GM23248 (cell line): ENCODE results near the gene FRK. TPM values are rescaled to one million over a fixed set of nuclear protein-coding genes. Genes with fewer than 3 reads are reported as not detected.

Experiments
- DNase-seq: peaks from one replicate; pipeline ENCODE4 v3.0.0-alpha.2; 2015
- H2AFZ ChIP-seq: fragments of 200-600 bp; sonication (generic); 2 replicates; pipeline ENCODE4 v1.6.1; 2016; ENCODE audit warnings: antibody characterized with exemption
- H3F3A ChIP-seq: fragments of 200-600 bp; sonication (generic); 2 replicates; pipeline ENCODE4 v1.6.1; 2016; ENCODE audit warnings: mild to moderate bottlenecking, antibody characterized with exemption, mixed run types; ENCODE audit not compliant: insufficient read depth
- H3K27ac ChIP-seq: fragments of 200-600 bp; sonication (generic); 2 replicates; pipeline ENCODE4 v1.5.1; 2016; ENCODE audit warnings: mild to moderate bottlenecking
- H3K27me3 ChIP-seq: fragments of 200-600 bp; sonication (generic); replicated peaks from 2 replicates; pipeline ENCODE4 v1.6.1; 2016; ENCODE audit warnings: mild to moderate bottlenecking; ENCODE audit not compliant: insufficient read depth
- H3K36me3 ChIP-seq: fragments of 200-600 bp; sonication (generic); 2 replicates; pipeline ENCODE4 v1.6.1; 2016; ENCODE audit warnings: low read depth, mild to moderate bottlenecking
- H3K4me1 ChIP-seq: fragments of 200-600 bp; sonication (generic); 2 replicates; pipeline ENCODE4 v1.6.1; 2016; ENCODE audit warnings: mild to moderate bottlenecking; ENCODE audit not compliant: insufficient read depth
- H3K4me2 ChIP-seq: fragments of 200-600 bp; sonication (generic); one replicate; pipeline ENCODE4 v1.6.1; 2016; ENCODE audit warnings: mild to moderate bottlenecking; ENCODE audit not compliant: unreplicated experiment
- H3K4me3 ChIP-seq: fragments of 200-600 bp; sonication (generic); 2 replicates; pipeline ENCODE4 v1.5.1; 2016; ENCODE audit warnings: mild to moderate bottlenecking
- H3K79me2 ChIP-seq: fragments of 200-600 bp; sonication (generic); 2 replicates; pipeline ENCODE4 v1.6.1; 2016; ENCODE audit warnings: mild to moderate bottlenecking; ENCODE audit not compliant: insufficient read depth
- H3K9ac ChIP-seq: fragments of 200-600 bp; sonication (generic); 2 replicates; pipeline ENCODE4 v1.6.1; 2016; ENCODE audit warnings: mild to moderate bottlenecking
- H3K9me2 ChIP-seq: fragments of 200-600 bp; sonication (generic); 2 replicates; pipeline ENCODE4 v1.6.1; 2016; ENCODE audit warnings: mixed run types, mild to moderate bottlenecking, moderate library complexity; ENCODE audit not compliant: insufficient read depth
- H3K9me3 ChIP-seq: fragments of 200-600 bp; sonication (generic); one replicate; pipeline ENCODE4 v1.6.1; 2017; ENCODE audit warnings: low read depth
- H4K20me1 ChIP-seq: fragments of 200-600 bp; sonication (generic); 2 replicates; pipeline ENCODE4 v1.6.0; 2016; ENCODE audit not compliant: insufficient read depth
- EZH2 ChIP-seq: fragments of 200-600 bp; sonication (generic); IDR thresholded peaks from 2 replicates; pipeline ENCODE4 v1.6.1; 2018; ENCODE audit warnings: antibody characterized with exemption, mild to moderate bottlenecking; ENCODE audit not compliant: insufficient read depth, poor library complexity, severe bottlenecking
- EZH2phosphoT487 ChIP-seq: fragments of 200-600 bp; sonication (generic); IDR thresholded peaks from 2 replicates; pipeline ENCODE4 v1.6.1; 2018; ENCODE audit warnings: antibody characterized with exemption, moderate library complexity, mild to moderate bottlenecking, low read depth; ENCODE audit not compliant: insufficient read depth
- WGBS, 2 experiments: methylation state at CpG; one replicate each; pipeline ENCODE4 v1.1.6; 2015 to 2017; ENCODE audit warnings: low lambda C conversion rate in 2 of 2, low coverage in 1 of 2; ENCODE audit errors: missing lambda C conversion rate in 2 of 2; 5-methylcytosine and 5-hydroxymethylcytosine counted together
- in situ Hi-C: fragments of 300-500 bp; cut with MboI; formaldehyde crosslinking; loops from 2 replicates; pipeline ENCODE4 v1.15.0; 2020
- polyA plus RNA-seq: library from polyadenylated mRNA; unstranded; fragments of >200 nt; fragmentation: Nextera tagmentation; extraction: Ambion mirVana; gene quantifications from 2 replicates; pipeline ENCODE4 v1.2.1, GENCODE V29; 2016
- total RNA-seq: library from RNA; depleted of rRNA; stranded (reverse); fragments of >200 nt; shearing (Covaris generic); gene quantifications from 2 replicates; pipeline ENCODE4 v1.2.3, GENCODE V29; 2014

Gene FRK
- total and polyA plus RNA-seq, 2 experiments from 2014 or later, result 0.06 to 0.32 TPM

DNA sequence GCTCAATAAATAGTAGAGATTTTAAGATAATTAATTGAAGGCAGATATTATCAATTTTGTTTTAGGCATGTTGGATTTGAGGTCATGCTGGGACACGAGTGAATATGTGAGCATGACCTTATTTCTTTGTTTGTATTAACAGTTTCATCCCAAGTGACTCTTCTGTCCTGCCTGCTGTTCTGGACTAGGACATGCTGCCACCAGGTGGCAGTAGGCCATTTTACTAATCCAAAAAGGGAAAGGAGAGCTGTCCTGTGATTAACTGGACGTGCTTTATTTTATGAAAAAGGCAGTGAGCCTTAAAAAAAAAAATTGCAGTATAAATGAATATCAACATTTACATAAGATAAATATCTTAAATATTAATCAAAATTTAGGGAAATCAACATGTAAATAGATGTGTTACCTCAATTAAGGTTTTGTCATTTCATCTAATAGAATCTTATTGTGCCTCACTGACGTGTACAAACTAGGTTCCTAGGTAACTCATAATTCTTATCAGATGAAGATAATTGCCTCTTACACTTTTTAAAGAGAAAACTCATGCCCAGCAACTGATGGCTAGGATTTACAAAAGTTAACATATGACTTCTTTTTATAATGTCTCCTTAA is 49.8 kb downstream of the FRK start:
- Histone ChIP-seq H3K9ac (no peak overlapping the region), H3K27me3 (no peaks in the 10 kb centered on the region), H3K36me3 (no peaks in the 10 kb centered on the region), H2AFZ (no peak overlapping the region), H3K4me1 (peaks cover 33% of the 10 kb centered on the region), H3K27ac (no peak overlapping the region), H3K4me3 (no peak overlapping the region), H3F3A (peaks cover 17% of the 10 kb centered on the region), H3K9me2 (no peaks in the 10 kb centered on the region), H3K79me2 (no peaks in the 10 kb centered on the region), H3K9me3 (no peaks in the 10 kb centered on the region), H3K4me2 (no peak overlapping the region), H4K20me1 (no peaks in the 10 kb centered on the region)
- 20 to 26% methylated on average over 3 of the region's 3 CpGs for WGBS, 2 experiments
- in situ Hi-C loops, result loop anchor here (10.0 kb wide), 1 partner anchor 84 kb away; no protein-coding TSS in a partner anchor
- peak; percentile 81 for DNase-seq
- TF ChIP-seq EZH2 (no peak), EZH2phosphoT487 (no peak)

- Histone ChIP-seq H4K20me1 (no peaks in the 10 kb centered on the region), H3K27ac (no peak overlapping the region), H3K9me3 (no peaks in the 10 kb centered on the region), H2AFZ (no peak overlapping the region), H3K79me2 (no peaks in the 10 kb centered on the region), H3K27me3 (no peaks in the 10 kb centered on the region), H3K36me3 (no peaks in the 10 kb centered on the region), H3K4me1 (peaks cover 33% of the 10 kb centered on the region), H3K9me2 (no peaks in the 10 kb centered on the region), H3K9ac (no peak overlapping the region), H3K4me3 (no peak overlapping the region), H3F3A (peaks cover 17% of the 10 kb centered on the region), H3K4me2 (no peak overlapping the region)
- 54 to 55% methylated on average over 3 of the region's 3 CpGs for WGBS, 2 experiments
- DNase-seq, result no peak
- in situ Hi-C loops, result loop anchor here (10.0 kb wide), 1 partner anchor 84 kb away; no protein-coding TSS in a partner anchor
- no peak for TF ChIP-seq EZH2phosphoT487
- no peak for TF ChIP-seq EZH2
Observed at GRCh38 chr6:116010386-116010785, 50.3 kb downstream of the FRK start.

- TF ChIP-seq EZH2 (no peak), EZH2phosphoT487 (no peak)
- Histone ChIP-seq H3K27me3 (no peaks in the 10 kb centered on the region), H3K9me2 (no peaks in the 10 kb centered on the region), H3K36me3 (no peaks in the 10 kb centered on the region), H3K4me3 (peak overlapping the region; percentile 50), H3K4me1 (peaks cover 33% of the 10 kb centered on the region), H3K79me2 (no peaks in the 10 kb centered on the region), H3K27ac (peak overlapping the region; percentile 81), H3F3A (peaks cover 17% of the 10 kb centered on the region), H3K9ac (peak overlapping the region; percentile 68), H2AFZ (peak overlapping the region; percentile 76), H3K9me3 (no peaks in the 10 kb centered on the region), H4K20me1 (no peaks in the 10 kb centered on the region), H3K4me2 (peak overlapping the region; percentile 74)
- DNase-seq, result peak; percentile 79
- in situ Hi-C loops, result no loop called here
- WGBS, 2 experiments, result 4 to 5% methylated on average over 6 of the region's 6 CpGs
Observed at GRCh38 chr6:116008470-116009243, 52.0 kb downstream of the FRK start.

- DNase-seq, result peak; percentile 14
- Histone ChIP-seq H3F3A (peaks cover 17% of the 10 kb centered on the region), H3K4me1 (peaks cover 18% of the 10 kb centered on the region), H3K4me3 (no peak overlapping the region), H4K20me1 (no peaks in the 10 kb centered on the region), H3K79me2 (no peaks in the 10 kb centered on the region), H2AFZ (no peak overlapping the region), H3K27me3 (no peaks in the 10 kb centered on the region; the same call in 1 of the 2 replicates), H3K9ac (no peak overlapping the region), H3K9me2 (no peaks in the 10 kb centered on the region), H3K4me2 (no peak overlapping the region), H3K27ac (no peak overlapping the region), H3K9me3 (no peaks in the 10 kb centered on the region), H3K36me3 (no peaks in the 10 kb centered on the region)
- in situ Hi-C loops, result no loop called here
- 53 to 60% methylated on average over 4 of the region's 4 CpGs for WGBS, 2 experiments
- TF ChIP-seq EZH2, result no peak
- TF ChIP-seq EZH2phosphoT487, result no peak
Observed at GRCh38 chr6:116004841-116005815, 55.6 kb downstream of the FRK start.
